GM19099 (cell line): ENCODE data around the gene DYNLRB2.

Experiments
- POLR2A ChIP-seq: IDR thresholded peaks from 3 replicates; pipeline ENCODE4 v1.6.1; 2011; ENCODE audit warnings: low read depth; ENCODE audit not compliant: insufficient read length; ENCODE audit errors: extremely low read depth

The DYNLRB2 gene

DNA sequence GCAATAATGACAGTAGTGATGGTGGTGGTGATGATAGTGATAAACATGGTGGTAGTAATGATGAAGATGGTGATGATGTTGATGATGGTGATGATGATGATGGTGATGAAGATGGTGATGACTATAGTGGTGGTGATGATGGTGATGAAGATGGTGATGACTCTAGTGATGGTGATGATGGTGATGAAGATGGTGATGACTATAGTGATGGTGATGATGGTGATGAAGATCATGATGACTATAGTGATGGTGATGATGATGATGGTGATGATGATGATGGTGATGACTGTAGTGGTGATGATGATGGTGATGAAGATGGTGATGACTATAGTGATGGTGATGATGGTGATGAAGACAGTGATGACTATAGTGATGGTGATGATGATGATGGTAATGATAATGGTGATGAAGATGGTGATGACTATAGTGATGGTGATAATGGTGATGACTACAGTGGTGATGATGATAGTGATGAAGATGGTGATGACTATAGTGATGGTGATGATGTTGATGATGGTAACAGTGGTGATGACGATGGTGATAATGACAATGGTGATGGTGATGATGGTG lies 35.6 kb downstream of the DYNLRB2 start:
- TF ChIP-seq POLR2A: no peak

DNA sequence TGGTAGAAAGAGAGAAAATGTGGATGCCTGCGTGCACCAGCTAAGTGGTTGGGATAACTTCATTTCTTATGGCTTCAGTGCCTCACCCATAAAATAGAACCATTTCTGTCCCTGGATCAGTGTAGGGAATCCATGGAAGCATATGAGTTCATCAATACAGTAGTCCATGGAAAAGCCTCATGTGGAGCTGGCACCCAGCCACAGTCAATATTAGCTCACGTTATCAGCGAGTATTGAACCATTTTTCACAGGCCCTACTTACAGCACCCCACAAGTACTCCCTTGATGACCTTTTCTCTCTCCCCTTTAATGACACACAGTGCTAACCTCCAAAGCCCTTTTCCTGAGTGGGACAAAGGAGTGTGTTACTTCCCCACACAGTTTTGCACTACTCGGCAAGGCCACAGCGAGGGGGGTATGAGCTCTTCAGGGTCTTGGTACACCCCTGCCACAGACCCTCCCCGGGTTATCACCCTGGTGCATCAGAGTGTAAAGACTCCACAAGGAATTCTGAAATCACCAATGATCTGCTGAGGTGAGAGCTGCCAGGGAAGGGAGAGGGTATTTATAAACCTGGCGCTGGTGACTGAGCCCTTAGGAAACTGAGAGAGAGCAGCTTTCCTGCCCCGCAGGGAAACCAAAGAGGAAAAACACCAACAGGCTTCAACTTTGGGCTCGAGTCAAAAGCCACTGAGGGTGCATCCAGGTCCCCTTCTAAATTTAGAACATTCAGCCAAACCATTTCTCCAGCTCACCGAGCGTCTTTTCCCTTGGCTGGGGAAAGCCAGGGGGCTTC lies 36.9 kb downstream of the DYNLRB2 start:
- no peak for TF ChIP-seq POLR2A

DNA sequence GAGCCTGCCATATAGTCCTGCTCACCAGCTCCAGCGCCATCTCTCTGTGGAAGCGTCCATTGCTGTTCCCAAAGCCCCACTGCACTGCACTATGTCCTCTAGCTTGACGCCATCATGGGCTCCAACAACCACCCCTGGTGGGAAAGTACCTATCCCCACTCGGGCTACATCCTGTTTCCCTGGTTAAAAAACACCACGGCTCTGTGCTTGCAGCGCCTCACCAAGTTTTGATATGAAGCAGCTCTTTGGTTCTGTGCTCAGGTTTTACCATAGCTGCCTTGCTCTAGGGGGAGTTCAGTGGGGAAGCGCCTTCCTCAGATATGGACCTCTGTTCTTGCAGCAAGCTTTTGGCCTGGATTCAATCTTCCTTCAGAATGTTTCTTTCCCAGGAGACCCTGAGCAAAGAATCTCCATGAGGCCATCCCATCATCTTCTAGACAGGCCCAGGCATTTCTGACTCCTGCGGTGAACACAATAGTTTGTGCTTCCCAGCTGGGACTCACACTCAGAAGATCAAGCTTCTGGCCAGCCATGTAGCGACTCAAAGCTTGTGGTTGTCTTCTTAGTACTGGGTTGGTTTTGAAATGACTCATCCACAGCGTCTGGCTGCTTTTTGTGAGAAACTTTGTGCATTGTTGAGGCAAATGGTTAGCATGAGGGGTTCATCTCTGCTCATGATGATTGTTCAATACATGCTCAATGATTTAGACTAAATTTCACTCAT lies 39.5 kb downstream of the DYNLRB2 start:
- TF ChIP-seq POLR2A: no peak

DNA sequence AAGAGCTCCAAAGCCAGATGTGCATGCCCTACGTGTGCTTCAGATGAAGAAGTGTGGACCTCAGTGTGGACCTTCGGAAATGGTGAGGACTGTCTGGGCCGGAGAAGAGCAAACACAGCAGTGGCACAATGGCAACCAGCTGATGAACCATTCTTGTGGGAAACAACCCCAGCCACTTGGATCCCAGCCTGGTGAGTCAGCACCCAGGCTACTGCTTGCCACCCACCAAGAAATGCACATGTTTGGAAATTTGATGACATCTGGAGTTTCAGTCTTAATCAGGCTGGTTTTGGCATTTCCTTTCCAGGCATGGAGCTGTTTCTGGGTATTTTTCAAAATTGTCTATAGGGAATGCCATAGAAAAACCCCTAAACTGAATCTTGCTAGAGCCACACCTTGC lies 42.7 kb downstream of the DYNLRB2 start:
- TF ChIP-seq POLR2A: no peak

DNA sequence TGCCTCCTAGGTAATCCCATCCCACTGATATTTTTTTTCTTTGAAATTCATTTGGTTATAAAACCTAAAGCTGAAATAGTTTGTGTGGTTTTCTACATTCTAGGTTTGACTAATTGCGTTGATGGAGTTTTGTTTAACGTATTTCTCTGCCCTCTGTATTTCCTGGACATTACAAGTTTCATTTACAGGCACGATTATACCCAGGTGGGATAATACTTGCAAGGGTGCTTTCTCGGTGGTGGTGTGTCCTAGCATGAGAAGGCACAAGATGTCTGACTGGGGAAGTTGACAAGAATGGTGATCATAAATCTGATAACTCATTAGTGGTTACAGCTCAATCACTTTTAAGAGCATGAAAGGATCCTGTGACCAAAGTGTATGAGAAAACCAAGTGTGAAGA lies 45.0 kb downstream of the DYNLRB2 start:
- TF ChIP-seq POLR2A: no peak

DNA sequence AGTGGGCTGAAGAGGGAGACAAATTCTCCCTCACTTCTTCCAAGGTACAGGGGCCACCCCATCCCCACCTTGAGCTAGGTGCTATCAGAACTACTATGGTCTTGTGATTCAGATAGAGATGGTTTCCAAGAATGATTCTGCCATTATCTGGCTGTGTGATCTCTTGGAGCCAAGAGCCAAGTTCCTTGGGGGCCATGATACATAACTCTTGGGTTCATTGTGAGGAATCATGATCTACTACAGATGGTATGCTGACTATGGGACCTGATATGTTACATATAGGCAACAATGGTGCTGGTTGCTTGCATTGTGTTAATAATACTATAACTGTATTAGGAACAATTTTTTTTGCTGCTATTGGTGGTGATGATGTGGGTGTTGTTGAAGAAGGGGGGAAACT lies 45.7 kb downstream of the DYNLRB2 start:
- TF ChIP-seq POLR2A: no peak

DNA sequence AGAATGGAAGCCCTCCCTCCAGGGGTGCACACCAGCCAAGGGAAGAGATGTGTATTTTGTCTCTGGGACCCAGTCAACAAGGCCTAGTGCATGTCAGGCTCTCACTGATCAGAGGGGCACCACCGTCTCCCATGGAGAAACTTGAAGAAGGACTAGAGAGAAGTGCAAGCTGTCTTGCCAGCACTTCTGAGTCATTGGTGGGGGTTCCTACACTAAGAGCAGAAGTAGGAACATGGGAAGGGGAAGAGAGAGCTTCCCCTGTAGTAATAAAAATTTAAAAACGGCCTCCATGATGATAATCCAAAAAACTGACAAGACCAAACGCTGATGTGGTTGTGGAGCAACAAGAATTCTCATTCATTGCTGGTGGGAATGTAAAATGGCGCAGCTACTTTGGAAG lies 46.3 kb downstream of the DYNLRB2 start:
- no peak for TF ChIP-seq POLR2A

DNA sequence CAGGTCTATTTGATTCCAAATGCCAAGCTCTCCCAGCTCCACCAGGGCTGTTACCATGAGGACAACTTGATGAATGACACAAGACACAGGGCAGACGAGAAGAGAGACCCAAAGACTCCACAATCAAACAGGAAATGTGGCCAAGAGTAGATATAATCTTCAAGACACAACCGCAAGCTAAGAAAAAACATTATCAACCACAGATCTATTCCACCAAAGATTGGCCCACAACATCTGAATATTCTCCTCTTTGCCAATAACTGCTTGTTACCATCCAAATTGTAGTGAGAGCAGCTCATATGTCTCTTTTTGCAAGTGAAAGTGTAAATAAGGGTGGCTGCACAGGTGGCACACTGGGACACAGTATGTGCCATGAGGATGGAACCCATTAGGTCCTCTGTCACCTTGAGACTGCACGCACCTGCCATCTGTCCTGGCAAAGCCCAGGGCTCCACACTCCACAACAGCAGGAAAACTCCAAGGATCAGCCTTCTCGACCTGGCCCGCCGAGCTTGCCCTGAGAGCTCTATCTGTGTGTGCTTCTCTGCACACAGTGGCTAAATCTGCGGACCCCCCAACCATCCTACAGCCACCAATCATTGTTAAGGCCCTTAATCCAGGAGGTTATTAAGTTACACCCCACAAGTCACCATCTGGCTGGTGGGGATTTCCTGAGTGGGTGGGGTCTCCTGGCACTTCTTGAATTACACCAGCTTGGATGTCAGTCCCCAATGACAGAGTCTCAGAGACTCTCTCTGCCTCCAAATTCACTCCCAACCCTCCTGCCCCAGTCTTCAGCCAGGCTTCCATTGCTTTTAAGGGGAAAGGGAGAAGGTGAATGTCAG lies 50.5 kb downstream of the DYNLRB2 start:
- TF ChIP-seq POLR2A: no peak

DNA sequence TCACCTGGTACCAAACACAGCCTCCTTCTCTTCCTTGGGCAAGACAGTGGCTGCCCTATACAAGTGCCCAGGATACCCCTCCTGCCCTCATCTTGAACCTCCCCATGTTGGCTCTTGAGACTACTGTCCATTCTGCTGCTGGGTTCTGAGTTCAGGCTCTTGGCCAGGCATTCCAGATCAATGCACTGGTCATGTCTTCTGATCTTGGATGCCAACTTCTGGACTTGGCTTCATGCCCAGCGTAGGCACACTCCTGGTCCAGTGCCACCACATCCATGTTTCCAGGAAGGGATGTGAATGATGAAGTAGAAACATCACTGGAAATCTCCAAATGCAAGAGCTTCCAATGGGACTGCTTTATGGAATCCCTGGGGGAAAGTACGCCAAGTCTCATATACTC lies 51.5 kb downstream of the DYNLRB2 start:
- TF ChIP-seq POLR2A: no peak

DNA sequence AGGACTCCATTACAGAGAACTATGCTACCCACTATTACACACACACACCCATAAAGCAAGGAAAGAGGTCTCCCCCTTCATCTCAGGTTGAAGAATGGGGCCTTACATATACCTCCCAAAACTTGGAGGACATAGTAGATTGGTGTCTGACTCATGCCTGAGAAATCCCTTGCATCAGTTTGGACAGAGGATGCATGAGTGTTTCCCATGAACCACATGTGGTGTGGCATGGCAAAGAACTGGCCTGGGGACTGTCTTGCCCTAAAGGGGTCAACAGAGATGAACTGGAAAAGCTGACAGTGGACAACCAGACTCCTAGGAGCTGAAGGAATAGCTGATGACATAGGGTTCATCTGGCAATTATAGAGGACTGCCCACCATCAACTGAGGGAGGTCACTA lies 54.0 kb downstream of the DYNLRB2 start:
- no peak for TF ChIP-seq POLR2A

DNA sequence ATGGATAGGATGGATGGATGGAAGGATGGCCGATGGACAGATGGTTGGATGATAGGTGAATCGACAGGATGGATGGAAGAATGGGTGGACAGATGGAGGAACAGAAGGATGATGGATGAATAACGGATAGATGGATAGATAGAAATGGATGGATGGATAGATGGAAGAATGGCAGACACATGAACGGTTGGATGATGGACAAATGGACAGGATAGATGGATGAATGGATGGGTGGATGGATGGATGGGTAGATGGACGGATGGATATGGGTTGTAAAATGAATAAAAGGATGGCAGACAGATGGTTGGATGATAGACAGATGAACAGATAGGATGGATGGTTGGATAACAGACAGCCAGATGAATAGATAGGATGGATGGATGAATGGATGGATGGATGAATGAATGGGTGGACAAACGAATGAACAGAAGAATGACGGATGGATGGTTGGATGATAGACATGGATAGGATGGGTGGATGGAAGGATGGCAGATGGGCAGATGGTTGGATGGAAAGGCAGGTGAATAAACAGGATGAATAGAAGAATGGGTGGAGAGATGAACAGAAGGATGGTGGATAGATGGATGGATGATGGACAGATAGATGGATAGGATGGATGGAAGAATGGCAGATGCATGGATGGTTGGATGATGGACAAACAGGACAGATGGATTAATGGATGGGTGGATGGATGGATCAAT lies 55.9 kb downstream of the DYNLRB2 start:
- no peak for TF ChIP-seq POLR2A

DNA sequence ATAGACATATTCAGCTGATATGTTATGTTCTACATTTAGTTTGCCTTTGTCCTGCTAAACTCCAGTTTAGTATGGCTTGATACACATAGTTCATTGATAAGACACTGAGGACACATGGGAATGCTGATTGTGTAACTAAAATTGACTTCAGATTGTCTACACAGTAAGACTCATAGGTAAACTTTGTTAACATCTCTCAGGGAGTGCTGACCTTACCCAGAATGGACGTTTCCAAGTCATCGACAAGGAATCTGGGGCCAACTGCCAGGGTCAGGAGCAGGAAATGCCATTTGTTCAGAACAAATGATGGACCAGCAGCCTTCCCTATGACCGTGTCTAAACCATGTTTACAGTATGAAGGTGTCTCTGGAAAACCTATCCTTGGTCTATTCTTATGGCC lies 58.7 kb downstream of the DYNLRB2 start:
- TF ChIP-seq POLR2A: no peak
